Activated T-cell treated with anti-CD3 and anti-CD28 coated beads for 48 hours (primary cell): ENCODE results near the gene CDKL5.

Experiments
- DNase-seq: peaks from one replicate; pipeline ENCODE4 v3.0.0-alpha.2; 2020; ENCODE audit warnings: low read depth

The CDKL5 gene

DNA sequence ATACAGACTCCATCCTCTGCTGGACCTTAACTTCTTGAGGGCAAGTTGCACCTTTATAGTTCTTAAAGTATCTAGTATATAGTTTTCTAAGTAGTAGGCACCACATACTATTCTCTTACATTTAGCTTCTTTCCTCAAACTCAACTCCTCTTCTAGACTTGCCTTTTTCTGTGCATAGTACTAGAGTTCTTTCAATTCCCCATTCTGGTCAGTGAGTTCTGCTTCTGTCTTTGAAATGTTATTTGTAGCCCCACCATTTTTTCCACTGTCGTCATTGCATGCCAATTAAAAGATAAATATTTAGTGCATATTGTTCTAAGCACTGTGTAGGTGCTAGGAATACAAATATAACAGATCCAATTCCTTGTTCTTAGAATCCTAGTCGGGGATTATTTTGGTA, 31.6 kb downstream of the CDKL5 start:
- no peak for DNase-seq

DNA sequence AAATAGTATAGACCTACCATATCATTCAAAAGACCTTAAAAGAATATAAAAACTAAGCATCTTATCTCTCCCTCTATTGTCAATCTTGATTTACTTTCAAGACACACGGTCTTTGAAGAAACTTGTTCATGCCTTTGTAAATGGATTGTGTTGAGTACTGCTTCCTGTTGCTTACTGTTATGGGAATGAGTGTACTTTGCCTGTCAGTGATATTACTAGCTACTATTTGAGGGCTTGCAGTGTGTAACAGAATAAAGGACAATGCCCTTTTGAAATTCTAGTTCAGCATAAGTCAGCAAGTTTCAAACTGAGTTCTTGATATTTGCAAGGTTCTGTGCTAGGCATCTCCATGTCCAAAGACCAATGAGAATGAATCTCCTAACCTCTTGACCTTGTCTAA, 36.0 kb downstream of the CDKL5 start:
- no peak for DNase-seq

DNA sequence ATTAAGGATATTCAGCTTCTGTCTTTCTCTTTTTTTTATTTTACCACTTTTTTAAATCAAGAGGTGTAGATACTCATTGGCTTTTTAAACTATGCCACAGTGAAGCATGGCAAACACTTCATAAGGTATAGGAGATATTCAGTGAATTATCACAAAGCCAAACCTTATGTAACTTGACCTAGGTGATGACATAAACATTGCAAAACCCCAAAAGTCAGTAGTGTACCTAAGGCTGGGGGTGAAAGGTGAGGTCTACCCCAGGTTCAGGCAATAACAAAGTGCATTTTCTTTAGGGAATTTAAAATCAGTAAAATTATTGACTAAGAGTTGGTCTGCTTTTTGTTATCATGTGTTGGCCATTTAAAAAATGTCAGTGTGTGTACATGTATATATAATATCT, 39.1 kb downstream of the CDKL5 start:
- DNase-seq: no peak

DNA sequence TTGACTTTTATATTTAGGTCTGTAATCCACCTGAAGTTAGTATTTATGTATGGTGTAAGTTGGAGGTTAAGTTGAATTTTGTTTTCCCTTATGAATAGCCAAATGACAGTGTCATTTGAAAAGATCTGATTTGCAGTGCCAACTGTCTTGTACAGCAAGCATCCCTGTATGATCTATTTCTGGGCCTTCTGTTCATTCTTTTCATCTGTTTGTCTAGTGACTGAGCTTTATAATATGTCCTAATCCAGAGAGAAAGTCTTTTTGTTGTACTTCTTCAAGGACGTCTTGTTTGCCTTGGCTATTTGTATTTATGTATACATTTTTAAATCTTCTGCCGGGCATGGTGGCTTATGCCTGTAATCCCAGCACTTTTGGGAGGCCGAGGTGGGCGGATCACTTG, 39.6 kb downstream of the CDKL5 start:
- DNase-seq: no peak

DNA sequence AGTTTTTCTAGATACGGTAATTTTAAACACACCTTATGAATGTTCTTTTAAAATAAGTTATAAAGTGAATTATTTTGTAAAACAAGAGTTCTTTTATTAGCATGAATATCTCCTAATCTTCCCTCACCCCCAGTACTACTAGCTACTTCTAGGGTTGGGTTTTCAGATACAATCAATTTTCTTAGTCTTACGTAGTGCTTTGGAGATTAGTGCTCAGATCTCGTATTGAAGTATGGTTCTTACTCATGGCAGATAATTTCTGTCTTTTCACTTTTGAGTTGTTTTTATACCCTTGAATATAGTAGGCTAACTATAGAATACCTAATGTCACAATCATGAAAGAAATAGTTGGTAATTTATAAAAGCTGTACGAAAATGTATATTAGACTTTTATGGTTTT, 43.2 kb downstream of the CDKL5 start:
- no peak for DNase-seq

DNA sequence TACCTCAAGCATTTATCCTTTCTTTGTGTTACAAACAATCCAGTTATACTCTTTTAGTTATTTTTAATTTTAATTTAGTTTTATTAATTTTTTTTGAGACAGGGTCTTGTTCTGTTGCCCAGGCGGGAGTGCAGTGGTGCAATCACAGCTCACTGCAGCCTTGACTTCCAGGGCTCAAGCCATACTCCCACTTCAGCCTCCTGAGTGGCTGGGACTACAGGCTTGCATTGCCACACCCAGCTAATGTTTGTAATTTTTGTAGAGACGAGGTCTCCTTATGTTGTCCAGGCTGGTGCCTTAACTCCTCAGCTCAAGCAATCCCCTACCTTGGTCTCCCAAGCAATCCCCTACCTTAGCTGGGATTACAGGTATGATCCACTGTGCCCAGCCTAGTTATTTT, 45.9 kb downstream of the CDKL5 start:
- no peak for DNase-seq

DNA sequence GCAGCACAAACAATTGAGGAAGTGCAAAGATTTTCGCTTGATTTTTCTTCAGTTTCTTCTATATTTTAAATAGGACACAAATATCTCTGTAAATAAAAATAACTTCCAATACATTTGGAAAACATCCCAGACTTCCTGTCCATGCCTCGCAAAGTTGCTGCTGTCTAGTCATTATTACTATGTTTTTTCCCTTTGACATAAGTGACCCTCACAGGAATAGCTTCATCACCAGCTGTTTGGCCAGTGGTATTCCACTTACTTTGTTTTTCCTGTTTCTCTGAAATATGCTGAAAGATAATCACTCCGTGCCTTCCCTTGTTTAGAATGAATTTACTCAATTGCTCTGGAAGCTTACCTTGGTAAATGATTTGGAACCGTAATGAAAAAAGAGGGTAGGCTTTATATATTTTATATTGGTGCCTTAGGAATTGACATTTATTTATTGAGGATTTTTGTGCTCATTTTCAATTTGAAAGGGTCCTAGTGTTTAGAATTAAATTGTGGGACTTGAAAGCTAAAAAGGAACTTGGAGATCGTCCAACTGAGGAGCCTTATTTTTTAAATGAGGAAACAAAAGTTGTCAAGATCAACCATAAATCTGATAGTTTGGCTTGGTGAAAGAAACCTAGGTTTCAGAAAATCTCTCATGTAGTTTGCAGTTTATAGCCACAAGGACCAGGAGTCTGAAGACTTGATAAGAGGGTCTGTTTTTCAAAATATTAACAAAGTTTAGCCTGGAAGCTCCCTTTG, 65.6 kb downstream of the CDKL5 start:
- no peak for DNase-seq

DNA sequence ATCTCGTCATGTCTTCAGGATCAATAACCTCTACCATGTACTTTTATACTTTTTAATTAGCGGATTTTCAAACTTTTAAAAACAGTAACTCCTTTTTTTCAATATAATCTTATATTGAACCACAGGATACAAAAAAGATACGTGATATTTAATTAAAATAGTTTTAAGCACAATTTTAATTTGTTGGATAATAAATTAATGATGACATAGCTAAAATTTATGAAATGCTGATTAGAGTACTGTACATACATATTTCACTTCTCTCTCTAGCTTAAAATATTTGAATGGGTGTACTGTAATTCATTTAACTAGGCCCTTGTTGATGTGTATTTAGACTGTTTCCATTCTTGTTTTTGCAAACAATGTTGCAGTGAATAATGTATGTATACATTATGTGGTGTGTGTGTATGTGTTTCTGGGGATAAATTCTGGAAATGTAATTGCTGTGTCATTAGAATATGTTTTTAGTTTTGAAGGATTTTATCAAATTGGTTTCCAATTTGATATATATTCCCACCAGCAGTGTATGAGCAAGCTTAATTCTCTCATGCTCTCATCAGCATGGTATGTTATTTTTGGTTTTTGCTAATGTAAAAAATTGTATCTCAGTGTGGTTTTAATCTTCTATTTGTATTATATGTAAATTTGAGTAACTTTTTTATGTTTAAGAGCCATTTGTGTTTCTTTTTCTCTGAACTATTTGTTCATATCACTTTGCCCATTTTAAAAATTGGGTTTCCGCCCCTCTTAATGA, 66.4 kb downstream of the CDKL5 start:
- DNase-seq: no peak

DNA sequence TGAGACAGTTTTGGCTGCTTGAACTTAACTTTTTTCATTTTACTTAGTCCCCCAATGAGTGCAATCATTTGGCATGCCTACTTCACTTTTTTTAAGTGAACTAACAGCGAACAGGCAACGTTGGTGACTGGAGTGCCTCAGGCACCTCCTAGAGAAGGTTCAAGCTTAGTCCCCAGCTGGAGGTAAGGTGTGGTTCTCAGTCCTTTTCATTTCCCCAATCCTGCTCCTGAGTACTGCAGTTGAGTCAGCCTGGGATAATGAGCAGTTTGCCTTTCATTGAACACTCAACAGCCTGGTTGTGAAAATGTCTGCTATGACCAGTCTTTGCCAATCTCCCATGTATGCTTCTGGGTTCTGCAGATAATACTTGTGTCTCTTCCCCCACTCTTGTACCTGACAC, 109.5 kb downstream of the CDKL5 start:
- no peak for DNase-seq

DNA sequence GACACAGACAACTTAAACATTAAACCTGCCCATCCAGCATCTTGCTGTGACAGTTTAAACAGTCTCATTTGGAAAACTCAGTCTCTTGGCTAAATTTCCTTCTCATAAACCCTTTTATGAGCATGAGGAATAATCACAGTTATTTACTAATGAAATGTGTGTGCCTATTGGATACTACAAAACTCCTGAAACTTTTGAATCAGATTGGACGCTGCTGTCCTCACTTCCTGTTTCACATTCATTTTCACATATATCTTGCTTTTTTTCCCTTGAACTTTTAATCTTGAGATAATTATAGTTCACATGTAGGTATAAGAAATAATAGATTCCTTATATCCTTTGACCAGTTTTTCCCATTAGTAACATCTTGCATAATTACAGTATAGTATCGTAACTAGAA, 111.7 kb downstream of the CDKL5 start:
- DNase-seq: no peak

DNA sequence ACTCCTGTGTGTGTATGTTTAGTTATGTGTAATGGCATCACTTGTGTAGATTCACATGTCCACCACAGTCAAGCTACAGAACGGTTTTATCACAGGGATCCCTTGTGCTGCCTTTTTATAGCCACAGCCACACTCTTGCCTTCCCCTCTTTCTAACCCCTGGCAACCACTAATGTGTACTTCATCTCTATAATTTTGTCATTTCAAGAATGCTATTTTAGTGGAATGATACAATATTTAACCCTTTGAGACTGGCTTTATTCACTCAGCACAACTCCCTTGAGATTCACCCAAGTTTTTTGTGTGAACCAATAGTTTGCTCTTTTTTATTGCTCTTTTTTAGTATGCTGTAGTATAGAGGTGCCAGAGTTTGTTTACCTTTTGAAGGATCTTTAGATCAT, 112.1 kb downstream of the CDKL5 start:
- DNase-seq: no peak

DNA sequence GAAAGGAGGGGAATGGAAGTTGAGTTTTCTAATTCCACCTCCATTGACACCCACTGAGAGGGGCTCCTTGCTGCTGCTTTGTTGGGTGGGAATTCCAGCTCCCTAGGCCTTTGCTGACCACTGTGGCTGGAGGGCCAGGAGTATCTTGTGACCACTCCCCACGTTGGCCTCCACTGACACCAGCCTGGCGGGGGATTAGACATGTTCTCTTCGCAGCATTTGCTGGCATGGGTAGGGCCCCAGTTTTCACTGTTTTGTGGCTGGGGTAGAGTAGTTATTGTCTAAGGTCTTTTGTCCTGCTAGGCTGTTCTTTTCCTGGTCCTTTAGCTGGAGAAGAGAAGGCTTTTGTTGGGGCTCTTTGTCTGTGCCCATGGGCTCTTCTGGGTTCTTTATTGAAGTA, 116.7 kb downstream of the CDKL5 start:
- no peak for DNase-seq

DNA sequence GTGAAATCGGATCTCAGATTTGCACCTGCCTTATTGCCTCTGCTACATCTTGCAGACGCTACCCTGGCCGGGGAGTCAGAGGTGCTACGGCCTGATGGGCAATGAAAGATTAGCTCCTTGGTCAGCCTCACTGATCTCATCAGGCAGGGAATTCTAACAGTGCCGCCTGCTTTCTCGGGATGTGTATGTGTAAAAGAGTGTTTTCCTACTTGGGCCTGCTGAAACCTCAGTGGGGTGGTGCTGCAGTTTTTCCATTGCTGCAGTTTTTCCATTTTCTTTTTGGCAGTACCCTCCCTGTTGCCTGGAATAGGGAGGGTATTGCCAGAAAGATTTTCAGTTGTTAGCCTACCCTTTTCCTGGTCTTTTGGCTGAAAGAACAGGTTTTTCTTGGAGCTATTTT, 117.5 kb downstream of the CDKL5 start:
- DNase-seq: no peak

DNA sequence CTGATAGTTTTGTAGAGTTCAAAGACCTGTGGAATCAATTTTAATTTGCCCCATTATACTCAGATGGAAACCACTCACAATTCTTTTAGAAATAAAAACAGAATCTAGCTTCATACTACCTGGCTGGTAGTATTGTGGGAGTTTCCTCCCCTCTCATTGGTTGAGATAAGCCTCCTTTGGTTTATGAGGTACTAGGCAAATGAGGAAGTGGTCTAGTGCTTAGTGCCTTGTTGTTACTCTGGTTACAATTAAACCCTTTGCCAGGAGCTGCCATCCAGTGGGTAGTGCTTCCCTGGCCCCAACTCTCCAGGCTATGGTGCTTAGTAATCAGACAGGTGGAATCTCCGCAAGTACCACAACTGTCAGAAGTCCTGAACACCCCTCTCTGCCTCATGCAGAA, 118.3 kb downstream of the CDKL5 start:
- no peak for DNase-seq

DNA sequence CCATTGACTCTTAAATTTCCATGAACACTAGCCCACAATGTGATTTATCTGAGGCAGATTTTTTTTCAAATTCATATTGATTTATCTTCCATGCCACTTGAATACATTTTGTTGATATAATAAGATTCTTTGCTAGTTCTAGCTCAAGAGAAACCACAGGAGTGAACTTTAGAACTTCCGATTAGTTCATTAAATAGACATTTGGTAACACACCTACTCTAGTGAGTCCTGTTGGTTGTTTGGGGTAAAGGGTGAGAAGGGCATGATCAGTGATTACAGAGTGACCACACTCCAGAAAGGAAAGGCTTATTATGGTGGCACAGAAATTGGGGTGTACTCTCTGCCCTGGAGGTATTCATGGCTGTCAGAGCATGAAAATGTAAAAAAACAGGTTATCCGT, 120.4 kb downstream of the CDKL5 start:
- DNase-seq: no peak

DNA sequence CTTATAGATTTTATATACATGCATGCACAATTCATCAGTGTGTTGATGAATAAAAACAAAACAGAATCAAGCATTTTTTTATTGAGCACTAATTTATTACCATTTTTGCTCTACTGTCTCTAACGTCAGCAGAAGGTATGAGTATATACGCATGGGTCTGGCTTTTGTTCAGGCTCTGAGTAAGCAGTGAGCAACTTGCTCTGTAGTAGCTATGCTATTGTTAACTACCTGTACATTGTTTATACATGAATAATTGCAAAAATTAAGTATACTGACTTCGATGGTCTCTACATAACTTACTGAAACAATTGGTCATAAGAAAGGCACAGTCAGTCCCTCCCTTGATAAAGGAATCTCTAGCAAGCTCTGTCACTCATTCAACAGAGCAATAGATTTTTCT, 123.6 kb downstream of the CDKL5 start:
- DNase-seq: no peak

DNA sequence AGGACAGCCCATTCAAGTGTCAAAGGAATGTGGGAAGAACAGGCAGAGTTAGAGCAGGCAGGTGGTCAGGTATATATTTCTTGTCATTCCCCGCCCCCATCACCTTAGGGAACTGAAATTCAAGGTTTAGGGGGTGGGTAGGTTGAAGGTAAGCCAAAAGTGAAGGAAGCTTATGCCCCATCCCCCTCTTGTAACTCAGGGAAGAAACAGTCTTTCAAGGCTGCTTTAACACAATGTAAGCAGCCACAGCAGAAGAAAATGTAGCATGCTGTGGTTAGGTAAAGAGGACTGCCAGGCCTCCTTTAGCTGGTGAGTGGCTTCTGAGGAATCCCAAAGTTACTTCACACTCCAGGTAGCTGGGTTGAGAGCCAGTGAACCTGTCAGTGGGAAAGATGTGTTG, 124.2 kb downstream of the CDKL5 start:
- no peak for DNase-seq

DNA sequence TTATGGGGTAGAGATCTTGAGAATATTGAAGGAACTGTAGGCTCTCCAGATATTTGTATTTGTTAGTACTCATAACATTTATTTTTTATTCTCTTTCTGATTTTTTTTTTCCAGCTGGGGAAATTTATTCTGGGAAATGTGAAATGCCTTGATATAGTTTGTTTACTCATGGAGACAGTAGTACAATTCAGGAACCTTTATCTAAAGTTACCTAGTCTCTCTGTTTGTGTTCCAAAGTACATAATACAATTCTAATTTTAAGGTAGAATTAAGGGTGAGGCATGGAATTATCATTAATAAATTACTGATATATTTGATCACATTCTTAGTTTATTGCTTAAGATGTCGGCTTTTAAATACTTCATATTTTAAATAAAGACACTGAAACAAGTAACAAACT, 132.5 kb downstream of the CDKL5 start:
- no peak for DNase-seq

DNA sequence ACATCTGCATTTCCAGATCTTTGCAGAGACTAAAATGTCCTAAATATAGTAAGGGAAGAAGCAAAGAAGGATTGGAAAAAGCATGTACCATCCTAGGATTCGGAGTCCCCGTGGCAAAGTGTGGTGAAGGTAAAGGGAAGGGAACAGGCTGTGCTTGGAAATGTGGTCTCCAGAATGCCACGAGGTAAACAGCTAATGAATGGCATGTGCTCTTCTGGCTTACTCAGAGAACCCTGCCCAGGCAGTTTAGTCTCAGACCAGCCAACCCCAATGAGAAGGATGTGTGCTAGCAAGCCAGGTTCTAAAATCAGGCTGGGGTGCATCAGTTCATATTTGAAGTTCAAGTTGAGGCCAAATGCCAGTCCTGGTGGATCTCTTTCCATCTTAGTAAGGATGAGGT, 133.4 kb downstream of the CDKL5 start:
- DNase-seq: no peak

DNA sequence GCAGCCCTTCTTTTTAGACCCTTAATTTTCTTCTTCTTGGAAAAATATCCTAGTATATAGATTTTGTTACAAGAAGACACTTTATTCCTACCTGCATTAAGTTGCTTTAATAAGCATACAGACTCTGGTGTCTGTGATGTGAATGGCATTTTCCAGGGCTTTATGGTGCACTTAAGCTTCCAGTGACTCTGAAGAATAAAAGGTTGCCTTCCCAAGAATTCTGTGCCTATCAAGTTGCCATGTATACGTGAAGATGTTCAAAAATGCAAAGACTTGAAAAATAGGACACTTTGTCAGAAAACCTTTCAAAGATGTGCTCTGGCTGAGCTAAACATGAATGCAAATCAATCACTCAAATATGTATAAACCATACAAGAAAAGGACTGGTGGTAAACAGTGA, 135.6 kb downstream of the CDKL5 start:
- no peak for DNase-seq

DNA sequence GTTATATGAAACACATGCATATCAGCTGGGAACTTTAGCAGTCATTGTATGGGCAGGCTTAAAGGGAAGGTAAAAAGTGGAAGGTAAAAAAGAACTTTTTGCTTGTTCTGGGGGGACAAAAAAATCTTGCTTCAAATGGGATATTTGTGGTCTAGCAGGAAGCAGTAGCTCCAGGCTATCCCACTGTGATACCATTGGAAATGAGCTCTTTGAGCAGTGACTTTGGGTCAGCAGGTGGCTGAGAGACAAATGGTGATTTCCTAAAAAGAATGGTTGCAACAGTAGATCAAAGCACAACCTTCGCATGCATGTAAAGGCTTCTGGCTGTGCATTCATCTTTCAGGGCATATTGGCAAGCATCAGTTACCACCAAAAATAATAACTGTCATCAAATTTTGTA, 140.3 kb downstream of the CDKL5 start:
- DNase-seq: no peak

DNA sequence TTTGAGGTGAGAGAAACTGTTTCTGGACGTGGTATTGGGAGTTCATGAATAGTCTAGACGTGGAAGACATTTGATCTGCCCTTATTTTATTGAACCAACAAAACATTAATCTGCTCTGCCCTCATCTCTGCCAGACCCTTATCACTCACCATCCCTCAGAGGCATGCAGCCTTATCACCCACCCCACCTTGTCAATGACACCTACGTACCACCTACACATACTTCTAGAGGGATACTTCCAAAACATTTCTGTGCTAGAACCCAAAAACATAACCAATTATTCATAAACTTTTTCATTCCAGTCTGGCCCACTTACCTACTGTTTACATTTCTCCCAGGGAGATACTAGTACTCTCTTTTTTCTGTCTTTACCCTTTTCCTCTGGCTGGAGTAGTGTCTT, 141.3 kb downstream of the CDKL5 start:
- no peak for DNase-seq

DNA sequence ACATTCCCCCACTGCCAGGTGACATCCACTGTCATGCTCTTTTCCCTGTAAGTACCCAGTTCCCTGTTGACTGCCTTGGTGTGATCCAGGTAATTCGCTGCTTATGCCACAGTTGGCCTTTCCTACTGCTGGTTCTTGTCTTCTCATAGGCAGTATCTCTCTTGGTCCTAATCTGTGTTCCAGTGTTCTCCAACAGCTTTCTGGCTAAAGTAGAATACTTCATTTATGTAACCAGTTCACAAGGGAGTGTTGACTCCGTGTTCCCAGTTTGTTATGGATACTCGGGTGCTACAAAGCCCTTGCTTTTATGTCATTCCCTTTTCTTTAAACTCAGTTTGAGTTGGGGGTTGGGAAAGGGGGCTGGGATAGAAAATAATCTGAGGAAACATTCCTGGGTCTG, 148.1 kb downstream of the CDKL5 start:
- no peak for DNase-seq

DNA sequence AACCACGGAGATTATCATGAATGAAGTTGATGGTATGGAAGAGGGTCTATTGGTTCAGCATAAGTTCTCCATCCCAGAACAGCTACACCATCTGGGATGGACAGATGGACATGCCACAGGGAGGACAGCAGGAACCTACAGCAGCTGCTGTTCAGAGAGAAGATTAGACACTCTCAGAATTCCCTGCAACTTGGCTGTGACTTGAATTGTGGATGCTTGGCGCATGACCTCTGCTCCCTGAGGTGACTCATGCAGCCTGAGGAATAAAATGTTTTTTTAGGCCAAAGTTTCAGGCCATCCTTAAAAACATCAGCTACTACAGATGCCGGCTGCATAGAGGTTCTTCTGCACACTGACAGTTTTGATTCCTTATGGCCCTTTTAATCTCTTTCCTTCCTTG, 149.2 kb downstream of the CDKL5 start:
- DNase-seq: no peak
